ENCODE measurements around the gene TIMP1.

The TIMP1 gene

GRCh38 chrX:47634871-47635575, 52.8 kb downstream of the TIMP1 start:
- no peak for DNase-seq (ENCODE audit: low read depth)

Data from activated gamma-delta T cell treated with anti-CD3 and anti-CD28 coated beads, Interleukin-2, amount 50 U/mL, for 16 hours (primary cell).